SK-N-SH (cell line): ENCODE measurements around the gene COL6A6. TPM values are rescaled to one million over a fixed set of nuclear protein-coding genes. Genes with fewer than 3 reads are reported as not detected.

Source experiments
- CTCF ChIA-PET: fragments of 300-600, 350-600 bp; formaldehyde crosslinking; extraction: SDS; loops from one replicate; lab custom pipeline; 2021; lab: Yijun Ruan, JAX
- POLR2A ChIA-PET: fragments of 350-600 bp; sonication (Branson Sonifier 250); formaldehyde crosslinking; extraction: SDS; loops from one replicate; lab custom pipeline; 2020; ENCODE audit warnings: antibody characterized with exemption, inconsistent platforms; lab: Yijun Ruan, JAX
- DNase-seq: peaks from one replicate; pipeline ENCODE4 v3.0.0; 2012
- H2AFZ ChIP-seq: fragments of 200-600 bp; sonication (generic); 2 replicates; pipeline ENCODE4 v1.8.1; 2016; ENCODE audit warnings: antibody characterized with exemption, mild to moderate bottlenecking, low read depth
- H3F3A ChIP-seq: fragments of 200-600 bp; sonication (generic); replicated peaks from 2 replicates; pipeline ENCODE3; 2016; ENCODE audit warnings: antibody characterized with exemption, mild to moderate bottlenecking; ENCODE audit not compliant: insufficient read depth
- H3K27ac ChIP-seq, 2 experiments: fragments of 200-500 bp in 1 of 2; fragments of 200-600 bp in 1 of 2; sonication (Bioruptor generic) in 1 of 2; sonication (generic), shearing (Covaris generic) in 1 of 2; 2 replicates each; pipeline versions ENCODE4 v1.5.1 to v1.6.1; 2014 to 2016; ENCODE audit warnings: low read depth in 2 of 2, inconsistent platforms in 1 of 2, low read length in 1 of 2, mild to moderate bottlenecking in 1 of 2, mixed read lengths in 1 of 2
- H3K27me3 ChIP-seq: fragments of 200-600 bp; sonication (generic), shearing (Covaris generic); 2 replicates; pipeline ENCODE4 v1.6.1; 2016; ENCODE audit warnings: mixed run types; ENCODE audit not compliant: insufficient read depth
- H3K36me3 ChIP-seq, 2 experiments: fragments of 200-500 bp in 1 of 2; fragments of 200-600 bp in 1 of 2; sonication (Bioruptor generic) in 1 of 2; sonication (generic) in 1 of 2; replicated peaks in 1 of 2; 2 replicates each; pipeline versions ENCODE3 to v1.5.1; 2014 to 2016; ENCODE audit warnings: low read length in 1 of 2, mild to moderate bottlenecking in 1 of 2; ENCODE audit not compliant: insufficient read depth in 2 of 2, control insufficient read depth in 1 of 2
- H3K4me1 ChIP-seq, 2 experiments: fragments of 200-500 bp in 1 of 2; fragments of 200-600 bp in 1 of 2; sonication (Bioruptor generic) in 1 of 2; sonication (generic), shearing (Covaris generic) in 1 of 2; 2 replicates each; pipeline versions ENCODE4 v1.5.1 to v1.6.1; 2014 to 2016; ENCODE audit warnings: low read depth in 1 of 2, low read length in 1 of 2, mixed run types in 1 of 2; ENCODE audit not compliant: insufficient read depth in 2 of 2, control insufficient read depth in 1 of 2
- H3K4me2 ChIP-seq: fragments of 200-600 bp; sonication (generic), shearing (Covaris generic); 2 replicates; pipeline ENCODE4 v1.6.1; 2017; ENCODE audit warnings: mixed run types
- H3K4me3 ChIP-seq, 2 experiments: fragments of 200-500 bp in 1 of 2; fragments of 200-600 bp in 1 of 2; sonication (Bioruptor generic) in 1 of 2; sonication (generic), shearing (Covaris generic) in 1 of 2; 2 replicates each; pipeline versions ENCODE4 v1.5.1 to v1.8.1; 2014 to 2016; ENCODE audit warnings: low read depth in 2 of 2, inconsistent platforms in 1 of 2, low read length in 1 of 2, mild to moderate bottlenecking in 1 of 2, mixed read lengths in 1 of 2, moderate library complexity in 1 of 2
- H3K79me2 ChIP-seq: fragments of 200-600 bp; sonication (generic); 2 replicates; pipeline ENCODE4 v1.8.1; 2017; ENCODE audit warnings: mild to moderate bottlenecking; ENCODE audit not compliant: insufficient read depth
- H3K9ac ChIP-seq: fragments of 200-600 bp; sonication (generic); 2 replicates; pipeline ENCODE4 v1.6.1; 2017; ENCODE audit warnings: mixed run types
- H3K9me2 ChIP-seq: fragments of 200-600 bp; sonication (generic); 2 replicates; pipeline ENCODE4 v1.6.1; 2017; ENCODE audit warnings: mixed run types
- H3K9me3 ChIP-seq: fragments of 200-600 bp; sonication (generic); 2 replicates; pipeline ENCODE4 v1.6.1; 2017; ENCODE audit warnings: mixed run types, mild to moderate bottlenecking, moderate library complexity
- H4K20me1 ChIP-seq: fragments of 200-600 bp; sonication (generic); 2 replicates; pipeline ENCODE4 v1.6.1; 2017; ENCODE audit warnings: mild to moderate bottlenecking, mixed run types; ENCODE audit not compliant: insufficient read depth
- CHD2 ChIP-seq: fragments of 150-350 bp; IDR thresholded peaks from 2 replicates; pipeline ENCODE4 v1.6.1; 2018; ENCODE audit warnings: low read length; ENCODE audit not compliant: partially characterized antibody
- ELF1 ChIP-seq: IDR thresholded peaks from 2 replicates; pipeline ENCODE4 v1.4.0; 2012
- EZH2phosphoT487 ChIP-seq: fragments of 200-600 bp; sonication (generic); IDR thresholded peaks from 2 replicates; pipeline ENCODE4 v1.6.1; 2017; ENCODE audit warnings: low read depth, mixed run types, mild to moderate bottlenecking, antibody characterized with exemption, moderate library complexity, borderline replicate concordance
- FOSL2 ChIP-seq: IDR thresholded peaks from 2 replicates; pipeline ENCODE4 v1.4.0; 2012; ENCODE audit warnings: low read depth, mild to moderate bottlenecking, moderate library complexity, borderline replicate concordance
- FOXM1 ChIP-seq: IDR thresholded peaks from 2 replicates; pipeline ENCODE4 v1.4.0; 2012; ENCODE audit warnings: low read depth, mild to moderate bottlenecking
- GABPA ChIP-seq: IDR thresholded peaks from 2 replicates; pipeline ENCODE4 v1.4.0; 2012; ENCODE audit warnings: low read depth, mild to moderate bottlenecking
- GATA2 ChIP-seq: sonication (generic); formaldehyde crosslinking; IDR thresholded peaks from 2 replicates; pipeline ENCODE4 v1.5.0; 2020; ENCODE audit warnings: mild to moderate bottlenecking, missing genetic modification reagents
- JUND ChIP-seq: IDR thresholded peaks from 2 replicates; pipeline ENCODE4 v1.4.0; 2012
- MXI1 ChIP-seq: IDR thresholded peaks from 2 replicates; pipeline ENCODE4 v1.6.1; 2012; ENCODE audit warnings: mild to moderate bottlenecking, low read depth, low read length, improper control_type of control experiment
- NFIC ChIP-seq: IDR thresholded peaks from 2 replicates; pipeline ENCODE4 v1.4.0; 2012; ENCODE audit warnings: borderline replicate concordance
- RAD21 ChIP-seq: IDR thresholded peaks from 2 replicates; pipeline ENCODE4 v1.6.1; 2012; ENCODE audit warnings: mild to moderate bottlenecking, low read length
- RCOR1 ChIP-seq: fragments of 150-350 bp; IDR thresholded peaks from 2 replicates; pipeline ENCODE4 v1.6.1; 2017; ENCODE audit warnings: antibody characterized with exemption, low read length
- RXRA ChIP-seq: IDR thresholded peaks from 2 replicates; pipeline ENCODE4 v1.4.0; 2012; ENCODE audit warnings: low read depth, mild to moderate bottlenecking, borderline replicate concordance
- SIN3A ChIP-seq: IDR thresholded peaks from 2 replicates; pipeline ENCODE4 v1.6.1; 2012; ENCODE audit warnings: low read depth, mild to moderate bottlenecking, low read length, moderate library complexity, borderline replicate concordance
- TAF1 ChIP-seq: IDR thresholded peaks from 2 replicates; pipeline ENCODE4 v1.6.1; 2012; ENCODE audit warnings: low read depth, mild to moderate bottlenecking, low read length, moderate library complexity, borderline replicate concordance
- TCF12 ChIP-seq: IDR thresholded peaks from 2 replicates; pipeline ENCODE4 v1.4.0; 2012
- TEAD4 ChIP-seq: IDR thresholded peaks from 2 replicates; pipeline ENCODE4 v1.4.0; 2012; ENCODE audit warnings: mild to moderate bottlenecking, borderline replicate concordance; ENCODE audit not compliant: insufficient read depth
- WGBS: methylation state at CpG from one replicate; pipeline ENCODE4 v1.1.6; 2017; ENCODE audit warnings: low lambda C conversion rate; 5-methylcytosine and 5-hydroxymethylcytosine counted together
- polyA plus RNA-seq, 3 experiments: library from polyadenylated mRNA; depleted of rRNA; stranded (reverse); fragments of >200 nt; gene quantifications; 2 replicates each; pipeline ENCODE4 v1.2.3, GENCODE V29; 2012
- TF ChIP-seq, protein P1 (sequence below): IDR thresholded peaks from 2 replicates; pipeline ENCODE4 v1.4.0; 2012; ENCODE audit warnings: low read depth
- TF ChIP-seq, protein P2 (sequence below): IDR thresholded peaks from 2 replicates; pipeline ENCODE4 v1.6.1; 2012; ENCODE audit warnings: mild to moderate bottlenecking, low read depth, low read length, moderate library complexity
- TF ChIP-seq, protein P3 (sequence below): fragments of 150-350 bp; IDR thresholded peaks from 2 replicates; pipeline ENCODE4 v1.6.1; 2016; ENCODE audit warnings: mild to moderate bottlenecking, low read depth, low read length
- TF ChIP-seq, protein P4 (sequence below): IDR thresholded peaks from 2 replicates; pipeline ENCODE4 v1.4.0; 2012; ENCODE audit warnings: low read depth, borderline replicate concordance
- TF ChIP-seq, protein P5 (sequence below): fragments of 200-600 bp; sonication (generic); IDR thresholded peaks from 2 replicates; pipeline ENCODE4 v1.6.1; 2017; ENCODE audit warnings: antibody characterized with exemption, mild to moderate bottlenecking, moderate library complexity
- TF ChIP-seq, protein P6 (sequence below): IDR thresholded peaks from 2 replicates; pipeline ENCODE4; 2012

The COL6A6 gene
- polyA plus RNA-seq, 1 of the 3 experiments (the other 2 are of a cell fraction) = not detected

DNA sequence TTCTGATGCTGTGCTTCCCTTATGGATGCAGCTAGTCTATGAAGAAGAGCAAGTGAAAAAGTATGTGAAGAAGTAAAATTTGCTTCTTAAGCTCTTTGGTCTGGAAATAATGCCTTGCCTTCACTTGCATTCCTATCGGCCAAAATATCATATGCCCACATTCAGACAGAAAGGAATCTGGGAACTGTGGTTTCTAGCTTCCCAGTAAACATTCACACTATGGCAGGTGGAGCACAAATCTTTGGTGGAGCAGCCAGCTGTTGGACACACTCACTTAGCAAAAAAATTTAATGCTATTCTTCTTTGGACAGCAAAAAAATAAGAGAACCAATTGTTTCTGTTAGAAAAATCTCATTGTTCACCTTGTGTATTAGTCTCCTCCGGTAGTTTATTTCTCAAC lies 12.3 kb upstream of the COL6A6 start (continued):
- TF ChIP-seq CHD2 (no peak), TCF12 (no peak), RXRA (no peak), JUND (no peak), MXI1 (no peak), ELF1 (no peak), GATA2 (CRISPR knock-in tag) (no peak), GABPA (no peak)
- TF ChIP-seq, protein P1, sequence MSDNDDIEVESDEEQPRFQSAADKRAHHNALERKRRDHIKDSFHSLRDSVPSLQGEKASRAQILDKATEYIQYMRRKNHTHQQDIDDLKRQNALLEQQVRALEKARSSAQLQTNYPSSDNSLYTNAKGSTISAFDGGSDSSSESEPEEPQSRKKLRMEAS = no peak
- TF ChIP-seq, all 33 proteins: peak for 0

DNA sequence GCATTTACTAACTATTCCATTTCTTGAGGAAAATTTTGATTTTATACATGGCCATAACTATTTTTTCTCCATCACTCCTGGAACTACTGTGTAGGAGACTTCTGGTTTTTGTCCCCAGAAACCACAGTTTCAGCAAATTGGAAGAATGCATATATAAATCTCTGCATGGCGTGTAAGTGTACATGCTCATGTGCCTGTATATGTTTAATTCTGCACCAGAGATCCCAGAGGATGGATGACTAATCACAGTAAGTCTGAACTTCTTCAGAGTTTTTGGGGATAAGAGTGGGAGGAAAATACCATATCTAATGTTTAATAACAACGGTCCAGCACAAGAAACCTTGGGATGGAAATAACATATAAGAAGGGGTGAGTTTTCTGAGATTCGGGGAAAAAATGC lies 10.9 kb upstream of the COL6A6 start:
- ChIA-PET CTCF (no interaction called here), POLR2A (no interaction called here)
- H3K27ac ChIP-seq = no peak overlapping the region
- no peak for DNase-seq
- 24% methylated on average over 3 of the region's 3 CpGs for WGBS
- H3K4me3 ChIP-seq = no peak overlapping the region
- no peaks in the 10 kb centered on the region for H3K36me3 ChIP-seq
- H3K9me3 ChIP-seq = no peaks in the 10 kb centered on the region
- no peaks in the 10 kb centered on the region for H4K20me1 ChIP-seq
- TF ChIP-seq, protein P2, sequence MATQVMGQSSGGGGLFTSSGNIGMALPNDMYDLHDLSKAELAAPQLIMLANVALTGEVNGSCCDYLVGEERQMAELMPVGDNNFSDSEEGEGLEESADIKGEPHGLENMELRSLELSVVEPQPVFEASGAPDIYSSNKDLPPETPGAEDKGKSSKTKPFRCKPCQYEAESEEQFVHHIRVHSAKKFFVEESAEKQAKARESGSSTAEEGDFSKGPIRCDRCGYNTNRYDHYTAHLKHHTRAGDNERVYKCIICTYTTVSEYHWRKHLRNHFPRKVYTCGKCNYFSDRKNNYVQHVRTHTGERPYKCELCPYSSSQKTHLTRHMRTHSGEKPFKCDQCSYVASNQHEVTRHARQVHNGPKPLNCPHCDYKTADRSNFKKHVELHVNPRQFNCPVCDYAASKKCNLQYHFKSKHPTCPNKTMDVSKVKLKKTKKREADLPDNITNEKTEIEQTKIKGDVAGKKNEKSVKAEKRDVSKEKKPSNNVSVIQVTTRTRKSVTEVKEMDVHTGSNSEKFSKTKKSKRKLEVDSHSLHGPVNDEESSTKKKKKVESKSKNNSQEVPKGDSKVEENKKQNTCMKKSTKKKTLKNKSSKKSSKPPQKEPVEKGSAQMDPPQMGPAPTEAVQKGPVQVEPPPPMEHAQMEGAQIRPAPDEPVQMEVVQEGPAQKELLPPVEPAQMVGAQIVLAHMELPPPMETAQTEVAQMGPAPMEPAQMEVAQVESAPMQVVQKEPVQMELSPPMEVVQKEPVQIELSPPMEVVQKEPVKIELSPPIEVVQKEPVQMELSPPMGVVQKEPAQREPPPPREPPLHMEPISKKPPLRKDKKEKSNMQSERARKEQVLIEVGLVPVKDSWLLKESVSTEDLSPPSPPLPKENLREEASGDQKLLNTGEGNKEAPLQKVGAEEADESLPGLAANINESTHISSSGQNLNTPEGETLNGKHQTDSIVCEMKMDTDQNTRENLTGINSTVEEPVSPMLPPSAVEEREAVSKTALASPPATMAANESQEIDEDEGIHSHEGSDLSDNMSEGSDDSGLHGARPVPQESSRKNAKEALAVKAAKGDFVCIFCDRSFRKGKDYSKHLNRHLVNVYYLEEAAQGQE = no peak
- TF ChIP-seq SIN3A (no peak), NFIC (no peak), CHD2 (no peak), TAF1 (no peak), RAD21 (no peak), FOSL2 (no peak), JUND (no peak), ELF1 (no peak), GATA2 (CRISPR knock-in tag) (no peak), TCF12 (no peak), EZH2phosphoT487 (no peak), TEAD4 (no peak), RCOR1 (no peak), FOXM1 (no peak)
- TF ChIP-seq, protein P3, sequence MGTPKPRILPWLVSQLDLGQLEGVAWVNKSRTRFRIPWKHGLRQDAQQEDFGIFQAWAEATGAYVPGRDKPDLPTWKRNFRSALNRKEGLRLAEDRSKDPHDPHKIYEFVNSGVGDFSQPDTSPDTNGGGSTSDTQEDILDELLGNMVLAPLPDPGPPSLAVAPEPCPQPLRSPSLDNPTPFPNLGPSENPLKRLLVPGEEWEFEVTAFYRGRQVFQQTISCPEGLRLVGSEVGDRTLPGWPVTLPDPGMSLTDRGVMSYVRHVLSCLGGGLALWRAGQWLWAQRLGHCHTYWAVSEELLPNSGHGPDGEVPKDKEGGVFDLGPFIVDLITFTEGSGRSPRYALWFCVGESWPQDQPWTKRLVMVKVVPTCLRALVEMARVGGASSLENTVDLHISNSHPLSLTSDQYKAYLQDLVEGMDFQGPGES = no peak
- TF ChIP-seq, protein P4, sequence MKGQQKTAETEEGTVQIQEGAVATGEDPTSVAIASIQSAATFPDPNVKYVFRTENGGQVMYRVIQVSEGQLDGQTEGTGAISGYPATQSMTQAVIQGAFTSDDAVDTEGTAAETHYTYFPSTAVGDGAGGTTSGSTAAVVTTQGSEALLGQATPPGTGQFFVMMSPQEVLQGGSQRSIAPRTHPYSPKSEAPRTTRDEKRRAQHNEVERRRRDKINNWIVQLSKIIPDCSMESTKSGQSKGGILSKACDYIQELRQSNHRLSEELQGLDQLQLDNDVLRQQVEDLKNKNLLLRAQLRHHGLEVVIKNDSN = no peak
- TF ChIP-seq, protein P5, sequence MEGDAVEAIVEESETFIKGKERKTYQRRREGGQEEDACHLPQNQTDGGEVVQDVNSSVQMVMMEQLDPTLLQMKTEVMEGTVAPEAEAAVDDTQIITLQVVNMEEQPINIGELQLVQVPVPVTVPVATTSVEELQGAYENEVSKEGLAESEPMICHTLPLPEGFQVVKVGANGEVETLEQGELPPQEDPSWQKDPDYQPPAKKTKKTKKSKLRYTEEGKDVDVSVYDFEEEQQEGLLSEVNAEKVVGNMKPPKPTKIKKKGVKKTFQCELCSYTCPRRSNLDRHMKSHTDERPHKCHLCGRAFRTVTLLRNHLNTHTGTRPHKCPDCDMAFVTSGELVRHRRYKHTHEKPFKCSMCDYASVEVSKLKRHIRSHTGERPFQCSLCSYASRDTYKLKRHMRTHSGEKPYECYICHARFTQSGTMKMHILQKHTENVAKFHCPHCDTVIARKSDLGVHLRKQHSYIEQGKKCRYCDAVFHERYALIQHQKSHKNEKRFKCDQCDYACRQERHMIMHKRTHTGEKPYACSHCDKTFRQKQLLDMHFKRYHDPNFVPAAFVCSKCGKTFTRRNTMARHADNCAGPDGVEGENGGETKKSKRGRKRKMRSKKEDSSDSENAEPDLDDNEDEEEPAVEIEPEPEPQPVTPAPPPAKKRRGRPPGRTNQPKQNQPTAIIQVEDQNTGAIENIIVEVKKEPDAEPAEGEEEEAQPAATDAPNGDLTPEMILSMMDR = no peak
- TF ChIP-seq, protein P6, sequence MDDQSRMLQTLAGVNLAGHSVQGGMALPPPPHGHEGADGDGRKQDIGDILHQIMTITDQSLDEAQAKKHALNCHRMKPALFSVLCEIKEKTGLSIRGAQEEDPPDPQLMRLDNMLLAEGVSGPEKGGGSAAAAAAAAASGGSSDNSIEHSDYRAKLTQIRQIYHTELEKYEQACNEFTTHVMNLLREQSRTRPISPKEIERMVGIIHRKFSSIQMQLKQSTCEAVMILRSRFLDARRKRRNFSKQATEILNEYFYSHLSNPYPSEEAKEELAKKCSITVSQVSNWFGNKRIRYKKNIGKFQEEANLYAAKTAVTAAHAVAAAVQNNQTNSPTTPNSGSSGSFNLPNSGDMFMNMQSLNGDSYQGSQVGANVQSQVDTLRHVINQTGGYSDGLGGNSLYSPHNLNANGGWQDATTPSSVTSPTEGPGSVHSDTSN = no peak
- H3K9me2 ChIP-seq = no peaks in the 10 kb centered on the region
- no peaks in the 10 kb centered on the region for H3K4me1 ChIP-seq
- no peaks in the 10 kb centered on the region for H3K27me3 ChIP-seq
- H2AFZ ChIP-seq = no peak overlapping the region
- H3F3A ChIP-seq = no peaks in the 10 kb centered on the region
- no peaks in the 10 kb centered on the region for H3K79me2 ChIP-seq
- H3K4me2 ChIP-seq = no peak overlapping the region
- H3K9ac ChIP-seq = no peak overlapping the region
